ENCODE results near the gene TPSB2. TPM values are rescaled to one million over a fixed set of nuclear protein-coding genes. Genes with fewer than 3 reads are reported as not detected.

The TPSB2 gene
- total RNA-seq, 1 experiment from 2014 or later, result 0.44 TPM

- H3K9me3 Mint-ChIP-seq, result no peaks in the 10 kb centered on the region
- ChIA-PET POLR2A (no interaction called here), CTCF (no interaction called here)
- TF ChIP-seq IRF1 (CRISPR knock-in tag; IDR thresholded peaks at IDR 0.05) (no peak), CDX4 (CRISPR knock-in tag; IDR thresholded peaks at IDR 0.05; ENCODE audit: borderline replicate concordance) (no peak), STAT6 (CRISPR knock-in tag; conservative IDR thresholded peaks at IDR 0.05; ENCODE audit: low read depth) (no peak), E2F5 (CRISPR knock-in tag; IDR thresholded peaks at IDR 0.05) (no peak), GRHL2 (CRISPR knock-in tag; IDR thresholded peaks at IDR 0.05; ENCODE audit: insufficient replicate concordance, severe bottlenecking) (no peak), ZNF532 (CRISPR knock-in tag; IDR thresholded peaks at IDR 0.05; ENCODE audit: borderline replicate concordance) (no peak), ATF6 (CRISPR knock-in tag; IDR thresholded peaks at IDR 0.05) (no peak), AFF4 (CRISPR knock-in tag; IDR thresholded peaks at IDR 0.05; ENCODE audit: borderline replicate concordance) (no peak), ZMAT4 (CRISPR knock-in tag; IDR thresholded peaks at IDR 0.05) (no peak), USF1 (CRISPR knock-in tag; IDR thresholded peaks at IDR 0.05) (no peak), ZNF121 (CRISPR knock-in tag; IDR thresholded peaks at IDR 0.05) (no peak), NR1H2 (CRISPR knock-in tag; IDR thresholded peaks at IDR 0.05) (no peak), ETV6 (CRISPR knock-in tag; IDR thresholded peaks at IDR 0.05) (no peak), SOX15 (CRISPR knock-in tag; IDR thresholded peaks at IDR 0.05) (no peak), RELA (CRISPR knock-in tag; IDR thresholded peaks at IDR 0.05; ENCODE audit: borderline replicate concordance) (no peak), ZNF219 (CRISPR knock-in tag; IDR thresholded peaks at IDR 0.05; ENCODE audit: borderline replicate concordance) (no peak)
- H3K27ac Mint-ChIP-seq, result no peak overlapping the region
- H3K4me3 Mint-ChIP-seq, result no peak overlapping the region
- 0 out of 2 replicates have a peak, but pooled peaks cover 4% of the 10 kb centered on the region for H3K4me1 Mint-ChIP-seq
- H3K27me3 Mint-ChIP-seq (ENCODE audit: low read depth), result no peaks in the 10 kb centered on the region
- DNase-seq (ENCODE audit: low spot score) (no peak), ATAC-seq (no peak)
- H3K36me3 Mint-ChIP-seq, result peaks cover 5% of the 10 kb centered on the region; the same call in 1 of the 2 replicates
Observed at GRCh38 chr16:1196494-1196893, 33.5 kb downstream of the TPSB2 start.
